Measurements from ENCODE around the gene FAM149A.

The FAM149A gene

DNA sequence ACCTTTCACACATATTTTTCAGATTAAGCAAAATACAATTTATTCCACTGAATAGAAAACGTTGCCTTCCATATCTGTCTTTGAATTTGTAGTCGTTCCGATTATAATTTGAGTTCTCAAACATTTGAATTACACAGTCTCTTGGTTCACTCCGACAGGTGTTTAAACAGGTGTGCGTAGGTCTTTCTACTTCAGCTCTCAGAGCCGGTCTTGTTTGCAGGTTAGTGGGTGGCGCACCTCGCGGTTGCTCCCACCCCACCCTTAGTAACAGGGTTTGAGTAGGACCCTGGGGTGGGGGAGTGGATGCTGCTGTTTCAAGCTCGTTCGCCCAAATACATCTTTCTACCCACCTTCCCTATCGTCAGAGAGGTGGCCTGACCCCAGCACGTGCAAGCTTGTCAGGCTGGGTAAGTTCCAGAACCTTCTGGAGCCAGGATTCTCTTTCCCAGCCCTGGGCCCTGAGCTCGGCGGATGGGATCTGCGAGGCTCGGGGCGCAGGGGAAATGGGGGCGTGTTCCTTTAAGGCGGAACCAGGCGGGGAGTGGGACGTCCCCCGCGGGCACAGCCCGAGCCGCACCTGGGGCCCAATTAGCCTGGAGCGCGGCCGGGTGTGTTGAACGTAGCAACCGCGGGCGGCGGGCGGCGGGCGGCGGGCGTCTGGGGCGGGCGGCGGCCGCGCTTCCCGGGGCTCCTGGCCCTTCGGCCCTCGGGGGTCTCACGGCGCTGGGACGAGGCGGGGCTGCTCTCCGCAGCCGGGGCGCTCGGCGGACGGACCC lies at the start of gene FAM149A:
FAM149A (plus strand) TSS at position 591 of the 776 bp plus-strand sequence.
- DNase-seq = peak; percentile 40

DNA sequence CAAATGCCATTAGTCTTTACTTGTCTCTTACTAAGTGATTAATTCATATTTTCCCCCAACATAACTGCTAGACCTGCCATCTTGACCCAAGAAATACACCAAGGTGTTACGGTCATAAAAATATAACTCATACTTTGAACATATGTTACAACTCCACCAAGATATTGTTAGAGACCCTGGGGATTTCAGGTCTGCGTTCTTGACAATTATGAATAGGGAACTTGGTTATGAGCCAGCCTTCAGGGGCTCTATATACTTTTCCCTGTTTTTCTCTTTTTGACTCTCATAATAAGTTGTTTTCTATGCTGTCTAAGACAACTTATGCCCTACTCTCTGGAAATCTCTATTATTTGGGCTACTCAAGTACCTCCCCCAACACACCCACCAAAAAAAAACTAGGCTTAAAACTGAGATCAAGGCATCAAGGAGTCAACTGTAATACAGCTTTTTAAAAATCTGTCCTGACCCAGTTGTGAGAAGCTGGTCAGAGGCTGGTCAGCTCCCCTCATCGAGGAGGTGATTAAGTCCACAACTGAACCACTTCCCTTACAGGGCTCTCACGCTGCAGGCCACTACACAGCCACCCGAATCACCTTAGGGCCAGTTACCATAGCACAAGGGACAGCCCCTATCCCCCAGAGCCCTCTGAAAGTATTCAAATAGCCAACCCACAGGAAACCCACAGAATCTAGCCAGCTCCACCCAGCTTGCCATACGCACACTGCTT lies 46.1 kb upstream of the FAM149A start:
- peak; percentile 31 for DNase-seq

DNA sequence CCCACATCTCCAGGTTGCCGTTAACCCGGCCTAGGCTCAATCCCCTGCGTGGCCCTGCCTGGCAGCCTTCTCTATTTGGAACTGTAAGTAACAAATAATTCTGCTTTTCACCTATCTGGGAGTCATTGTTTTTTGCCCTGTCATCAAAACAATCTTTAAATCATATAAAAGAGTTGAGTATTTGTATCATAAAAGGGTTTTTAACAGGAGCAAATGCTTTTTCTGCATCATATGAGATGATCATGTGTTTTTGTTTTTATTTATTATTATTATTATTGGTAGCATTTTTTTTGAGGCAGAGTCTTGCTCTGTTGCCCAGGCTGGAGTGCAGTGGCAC lies 45.6 kb upstream of the FAM149A start:
- DNase-seq = no peak

DNA sequence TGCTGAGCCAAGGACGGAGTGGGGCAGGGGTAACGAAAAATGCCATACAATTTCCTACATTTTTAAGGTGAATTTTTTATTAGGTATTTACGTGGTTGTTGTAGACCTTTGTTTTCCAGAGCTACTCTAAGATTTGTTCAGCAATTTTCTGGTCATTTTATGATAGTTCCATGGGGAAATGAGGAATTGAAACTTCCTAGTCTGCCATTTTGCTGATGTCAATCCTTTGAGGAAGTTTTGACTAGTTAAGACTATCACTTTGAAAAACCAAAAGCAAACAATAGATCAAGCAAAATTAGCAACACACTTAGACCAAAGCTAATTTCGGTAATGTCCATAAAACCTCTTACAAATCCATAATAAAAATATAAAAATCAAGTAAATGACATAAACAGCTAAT lies 42.6 kb upstream of the FAM149A start:
- no peak for DNase-seq

DNA sequence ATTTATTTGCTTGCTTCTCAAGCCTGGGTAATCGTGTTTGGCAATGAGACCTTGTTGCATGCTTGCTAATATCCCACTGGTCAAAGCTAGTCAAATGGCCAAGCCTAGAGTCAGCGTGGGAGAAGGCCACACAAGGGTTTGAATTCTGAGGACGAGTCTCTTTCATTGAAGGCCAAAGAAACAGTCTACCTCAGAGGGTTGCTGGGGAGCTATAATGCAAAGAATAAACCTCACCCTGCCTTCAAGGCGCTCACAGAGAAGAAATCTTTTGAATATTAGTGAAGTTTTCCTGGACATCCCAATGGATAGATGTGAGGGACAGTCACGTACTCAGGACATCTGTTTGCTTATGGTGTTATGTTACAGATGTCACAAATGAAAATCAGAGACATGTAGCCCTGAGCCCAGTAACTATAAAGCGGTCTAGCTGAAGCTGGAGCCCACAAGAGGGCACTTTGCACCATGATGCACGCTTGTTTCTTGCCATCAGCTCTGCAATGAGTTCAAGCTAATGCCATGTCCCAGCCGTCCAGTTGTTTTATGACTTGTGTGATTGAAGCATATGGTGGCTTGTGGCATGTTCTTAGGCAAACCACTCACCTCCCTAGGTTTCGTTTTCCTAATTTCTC lies 36.6 kb upstream of the FAM149A start:
- no peak for DNase-seq

DNA sequence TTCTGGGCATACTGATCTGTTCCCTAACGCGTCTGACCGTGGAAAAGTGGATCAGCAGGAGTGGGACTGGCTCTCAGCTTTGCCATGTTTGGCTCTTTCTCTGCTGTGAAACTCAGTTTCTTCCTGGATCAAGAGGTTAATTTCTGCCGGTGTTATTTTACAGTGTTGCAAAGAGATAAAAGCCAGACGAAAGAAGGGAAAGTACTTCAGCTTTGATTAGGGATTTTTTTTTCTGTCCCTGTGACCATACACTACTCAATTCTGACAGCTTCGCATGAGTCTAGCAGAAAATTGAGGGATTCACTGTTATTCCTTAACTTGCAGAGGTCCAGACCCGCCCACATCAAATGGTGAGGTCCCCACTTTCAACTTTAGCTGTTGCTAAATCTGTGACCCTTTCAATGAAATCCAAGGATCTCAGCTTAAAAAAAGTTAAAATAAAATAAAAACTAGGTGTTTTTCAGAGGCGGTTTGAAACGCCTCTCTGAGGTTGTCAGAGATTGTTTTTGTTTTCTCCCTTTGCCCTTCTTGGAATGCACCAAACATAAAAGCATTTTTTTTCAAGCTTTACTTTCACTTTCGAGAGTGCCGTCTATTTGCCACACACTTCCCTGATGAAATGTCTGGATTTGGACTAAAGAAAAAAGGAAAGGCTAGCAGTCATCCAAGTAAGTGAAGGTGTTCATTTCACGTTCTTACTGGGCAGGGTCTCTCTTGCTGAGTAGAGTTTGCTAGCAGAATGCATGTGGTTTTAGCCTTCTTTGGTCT lies 35.7 kb upstream of the FAM149A start, which contains the start of gene TLR3:
TLR3 (plus strand) TSS at position 576 of the 768 bp plus-strand sequence. CDS start 7,464 bp downstream, outside the sequence.
- no peak for DNase-seq

DNA sequence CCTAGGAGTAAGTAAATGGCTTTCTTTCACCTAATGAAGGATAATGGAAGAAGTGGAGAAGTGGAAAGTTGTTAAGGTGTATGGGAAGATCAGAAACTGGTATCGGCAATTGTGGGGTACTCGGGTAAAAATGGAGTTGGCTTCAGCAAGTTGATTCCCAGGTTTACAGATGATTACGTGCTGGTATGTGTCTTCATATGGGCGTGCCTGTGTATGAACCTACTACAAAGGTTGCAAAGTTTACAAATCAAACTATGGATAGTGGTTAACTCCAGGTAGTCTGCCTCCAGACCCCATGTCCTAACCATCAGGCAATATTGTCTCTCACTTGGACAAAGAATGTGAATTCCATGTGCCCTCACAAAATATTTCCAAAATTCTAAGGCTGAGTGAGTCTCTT lies 34.8 kb upstream of the FAM149A start:
- no peak for DNase-seq

DNA sequence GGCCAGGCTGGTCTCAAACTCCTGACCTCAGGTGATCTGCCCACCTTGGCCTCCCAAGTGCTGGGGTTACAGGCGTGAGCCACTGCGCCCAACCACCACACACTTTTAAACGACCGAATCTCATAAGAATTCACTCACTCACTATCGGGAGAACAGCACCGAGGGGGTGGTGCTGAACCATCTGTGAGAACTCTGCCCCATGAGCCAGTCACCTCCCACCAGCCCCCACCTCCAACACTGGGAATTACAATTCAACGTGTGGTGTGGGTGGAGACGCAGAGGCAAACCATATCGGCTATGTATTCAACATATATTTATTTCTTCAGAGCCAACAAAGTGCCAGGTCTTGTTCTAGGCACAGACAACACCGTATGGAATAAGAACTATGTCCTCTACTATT lies 32.0 kb upstream of the FAM149A start:
- no peak for DNase-seq

DNA sequence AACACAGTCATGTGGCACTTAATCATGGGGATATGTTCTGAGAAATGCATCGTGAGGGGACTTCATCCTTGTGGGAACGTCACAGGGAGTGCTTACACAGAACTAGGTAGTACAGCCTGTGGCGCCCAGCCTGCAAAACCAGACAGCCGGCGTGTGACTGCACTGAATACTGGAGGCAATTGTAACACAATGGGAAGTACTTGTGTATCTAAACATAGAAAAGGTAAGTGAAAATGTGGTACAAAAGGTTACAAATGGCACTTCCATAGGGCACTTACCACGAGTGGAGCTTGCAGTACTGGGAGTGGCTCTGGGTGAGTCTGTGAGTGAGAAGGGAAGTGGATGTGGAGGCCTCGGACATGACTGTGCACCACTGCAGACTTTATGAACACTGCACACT lies 30.3 kb upstream of the FAM149A start:
- no peak for DNase-seq

DNA sequence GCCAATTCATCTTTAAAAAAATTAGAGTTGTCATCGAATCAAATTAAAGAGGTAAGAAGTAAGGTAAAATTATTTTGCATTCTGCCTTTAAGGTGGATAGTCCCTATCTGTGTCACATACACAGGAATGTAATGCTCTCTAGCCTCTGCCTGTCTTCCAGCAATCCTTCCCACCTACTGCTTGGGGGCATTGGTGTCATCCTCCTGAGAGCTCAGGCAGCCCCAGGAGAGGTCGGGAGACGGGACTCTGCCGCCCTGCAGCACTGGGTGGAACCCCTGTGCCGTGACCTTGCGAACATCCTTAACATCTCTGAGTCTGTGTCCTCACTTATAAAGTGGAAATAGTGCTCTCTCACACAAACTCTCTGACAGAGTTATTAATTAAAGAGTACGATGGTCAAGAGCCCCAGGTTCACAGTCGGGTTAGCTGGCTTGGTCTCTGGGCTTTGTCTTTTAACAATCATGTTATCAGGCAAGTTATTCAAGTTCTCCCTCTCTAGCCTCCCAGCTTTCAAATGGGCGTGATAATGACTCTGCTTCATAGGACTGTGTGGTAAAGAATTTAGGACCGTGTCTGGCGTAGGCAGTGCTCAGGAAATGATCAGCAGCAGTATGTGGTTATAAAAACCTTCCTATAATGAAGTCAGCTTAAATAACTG lies 25.4 kb upstream of the FAM149A start:
- no peak for DNase-seq

DNA sequence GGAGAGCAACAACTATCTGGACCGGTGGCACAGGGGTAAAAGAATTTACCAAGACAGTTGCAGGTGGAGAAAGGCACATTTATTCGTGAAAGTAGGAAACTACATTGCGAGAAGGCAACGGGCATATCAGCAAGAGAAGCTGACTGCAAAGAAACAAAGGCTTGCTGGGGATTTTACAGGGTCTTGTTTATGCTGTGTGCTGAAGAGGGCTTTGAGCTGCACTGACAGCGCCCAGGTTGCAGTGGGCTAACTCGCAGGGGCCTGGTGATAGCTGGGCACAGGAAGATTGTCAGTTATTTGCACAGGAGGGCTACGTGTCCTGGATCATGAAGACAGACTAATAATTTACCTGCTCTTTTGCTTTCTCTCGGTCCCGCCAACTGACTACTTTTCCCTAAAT lies 24.8 kb upstream of the FAM149A start:
- no peak for DNase-seq

DNA sequence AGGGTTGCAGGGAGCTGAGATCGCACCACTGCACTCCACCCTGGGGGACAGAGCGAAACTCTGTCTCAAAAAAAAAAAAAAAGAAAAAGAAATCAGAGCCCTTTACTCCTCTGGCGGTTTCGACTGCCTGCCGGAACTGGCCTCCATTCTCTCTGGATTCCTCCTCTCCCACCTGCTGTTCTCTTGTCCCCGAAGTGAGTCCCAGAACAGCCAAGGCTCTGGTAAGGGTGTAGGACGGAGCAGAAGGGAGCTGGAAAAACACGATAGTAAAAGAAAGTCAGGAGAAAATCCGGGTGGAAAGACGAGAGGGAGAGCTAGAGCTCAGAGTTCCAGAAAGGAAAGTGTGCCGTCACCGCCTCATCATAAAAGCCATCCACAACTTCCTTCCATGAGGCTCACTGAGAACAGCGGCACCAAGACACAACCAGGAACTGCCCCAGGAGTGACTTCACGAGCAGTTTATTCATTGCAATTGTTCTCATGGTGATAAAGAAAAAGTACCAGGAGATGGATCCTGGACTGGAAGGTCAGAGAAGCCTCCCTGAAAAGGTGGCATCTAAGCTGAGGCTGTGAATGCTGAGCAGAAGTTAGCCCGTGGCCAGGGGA lies 23.2 kb upstream of the FAM149A start:
- DNase-seq = no peak

DNA sequence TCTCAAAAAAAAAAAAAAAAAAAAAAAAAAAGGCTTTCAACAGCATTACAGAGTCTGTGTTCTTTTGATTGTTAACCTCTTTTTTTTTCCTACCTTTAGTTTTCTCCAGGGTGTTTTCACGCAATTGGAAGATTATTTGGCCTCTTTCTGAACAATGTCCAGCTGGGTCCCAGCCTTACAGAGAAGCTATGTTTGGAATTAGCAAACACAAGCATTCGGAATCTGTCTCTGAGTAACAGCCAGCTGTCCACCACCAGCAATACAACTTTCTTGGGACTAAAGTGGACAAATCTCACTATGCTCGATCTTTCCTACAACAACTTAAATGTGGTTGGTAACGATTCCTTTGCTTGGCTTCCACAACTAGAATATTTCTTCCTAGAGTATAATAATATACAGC lies 22.3 kb upstream of the FAM149A start:
- no peak for DNase-seq

DNA sequence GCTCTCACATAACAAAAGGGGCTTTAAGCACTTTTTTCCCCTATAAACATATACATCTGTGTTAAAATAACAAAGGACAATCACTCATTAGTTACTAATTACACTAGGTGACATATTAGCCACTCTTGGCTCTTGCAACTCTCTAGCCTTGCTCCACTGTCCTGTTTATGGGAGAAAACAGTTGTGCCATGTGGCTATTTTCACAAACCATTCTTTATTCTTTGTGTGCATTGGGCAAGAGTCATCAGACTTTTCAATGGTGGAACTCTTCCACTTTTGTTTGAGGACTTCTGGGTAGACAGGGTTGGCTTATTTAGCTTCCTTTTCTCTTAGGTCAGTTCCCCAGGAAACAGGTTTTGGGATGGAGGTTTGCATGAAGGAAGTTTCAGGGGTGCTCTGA lies 16.0 kb upstream of the FAM149A start:
- no peak for DNase-seq

DNA sequence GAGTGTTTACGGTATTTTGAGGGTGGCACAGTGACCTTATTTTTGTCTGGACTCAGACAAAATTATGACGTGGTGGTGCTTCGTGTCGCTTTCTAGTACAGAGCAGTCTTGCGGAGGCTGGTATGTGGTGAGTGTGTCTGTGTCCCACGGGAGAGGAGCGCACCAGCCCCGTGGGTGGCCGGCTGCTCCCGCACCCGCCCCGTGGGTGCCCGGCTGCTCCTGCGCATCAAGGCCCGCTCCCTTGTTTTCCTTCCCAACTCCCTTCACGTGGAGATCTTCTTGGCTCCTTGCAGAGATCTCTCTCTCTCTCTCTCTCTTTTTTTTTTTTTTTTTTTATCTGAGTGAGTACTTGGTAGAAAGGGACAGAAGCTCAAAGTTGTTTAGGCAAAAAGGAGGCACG lies 12.2 kb upstream of the FAM149A start:
- no peak for DNase-seq

DNA sequence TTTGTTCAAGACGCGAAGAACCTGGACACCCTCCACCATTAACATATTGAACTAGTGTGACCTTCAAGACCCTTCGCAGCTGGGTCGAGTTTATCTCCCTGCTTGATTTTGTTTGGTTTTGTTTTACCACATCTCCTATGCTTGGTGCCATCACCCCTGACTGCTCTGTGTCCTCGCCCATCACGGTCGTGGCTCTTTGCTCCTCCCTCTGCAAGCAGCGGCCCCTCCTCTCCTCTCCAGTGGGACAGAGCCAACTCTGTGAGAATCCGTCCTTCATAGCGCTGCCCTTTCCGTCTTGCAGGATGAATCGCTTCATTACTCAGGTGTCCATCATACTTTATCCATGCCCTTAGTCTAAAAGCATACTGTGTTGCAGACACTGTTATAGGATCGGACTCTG lies 9.1 kb upstream of the FAM149A start:
- DNase-seq = no peak

DNA sequence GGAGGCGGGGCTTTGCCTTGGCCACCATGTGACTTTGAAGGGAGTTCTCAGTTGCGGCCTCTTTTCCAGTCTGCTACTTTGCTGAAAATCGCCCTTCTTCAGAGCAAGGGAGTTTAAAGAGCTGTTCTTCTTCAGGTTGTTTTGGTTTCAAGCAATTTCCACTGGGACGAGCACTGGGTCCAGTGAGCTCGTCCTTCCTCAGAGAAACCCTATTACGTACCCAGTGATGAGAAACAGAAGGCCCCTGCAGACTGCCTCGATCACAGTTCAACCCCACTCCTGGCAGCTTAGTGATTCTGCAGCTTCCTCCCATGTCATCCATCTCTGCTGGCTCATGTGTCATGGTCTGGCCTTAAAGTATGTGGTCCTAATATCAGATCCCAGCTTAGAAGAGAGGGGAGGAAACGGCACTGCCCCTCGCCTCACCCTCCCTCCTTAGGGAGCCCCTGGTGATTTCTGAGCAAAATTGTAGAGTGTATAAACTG lies 7.8 kb upstream of the FAM149A start:
- no peak for DNase-seq

DNA sequence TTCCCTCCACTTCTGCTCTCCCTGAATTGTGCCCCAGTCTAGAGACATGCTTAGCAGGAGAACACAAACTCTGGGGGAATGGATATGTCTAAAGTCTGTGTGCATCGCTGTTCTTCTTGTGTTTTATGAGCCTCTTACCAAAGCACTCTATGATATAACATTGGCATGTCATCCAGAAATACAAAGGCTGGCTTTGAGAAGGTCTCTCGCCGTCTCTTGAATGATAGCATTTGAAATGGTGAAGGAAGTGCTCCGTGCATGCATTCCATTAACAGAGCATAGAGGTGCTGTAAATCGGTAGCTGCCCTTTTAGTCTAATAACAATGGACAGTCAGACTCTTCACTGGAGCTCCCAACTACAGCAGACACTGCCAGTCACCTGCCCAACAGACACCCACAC lies 7.1 kb upstream of the FAM149A start:
- DNase-seq = no peak

DNA sequence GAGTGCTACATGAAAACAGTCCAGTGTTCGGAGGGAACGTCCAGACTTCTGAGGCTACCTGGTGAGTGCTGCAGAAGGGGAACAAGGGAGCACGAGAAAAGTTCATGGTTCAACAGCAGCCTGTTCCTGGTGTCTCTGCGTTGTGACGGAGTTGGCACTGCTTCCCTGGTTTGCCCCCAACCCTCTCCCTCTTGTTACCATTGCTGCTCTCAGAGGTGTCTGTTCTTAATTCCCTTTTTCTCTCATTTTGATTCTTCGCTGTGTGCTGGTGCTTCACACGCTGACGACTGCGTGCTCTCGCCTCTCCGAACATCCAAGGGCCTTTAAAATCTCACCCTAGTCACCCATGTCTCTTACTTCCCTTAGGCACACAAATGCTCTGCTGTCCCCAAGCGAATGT lies 1.6 kb upstream of the FAM149A start:
- DNase-seq = no peak

DNA sequence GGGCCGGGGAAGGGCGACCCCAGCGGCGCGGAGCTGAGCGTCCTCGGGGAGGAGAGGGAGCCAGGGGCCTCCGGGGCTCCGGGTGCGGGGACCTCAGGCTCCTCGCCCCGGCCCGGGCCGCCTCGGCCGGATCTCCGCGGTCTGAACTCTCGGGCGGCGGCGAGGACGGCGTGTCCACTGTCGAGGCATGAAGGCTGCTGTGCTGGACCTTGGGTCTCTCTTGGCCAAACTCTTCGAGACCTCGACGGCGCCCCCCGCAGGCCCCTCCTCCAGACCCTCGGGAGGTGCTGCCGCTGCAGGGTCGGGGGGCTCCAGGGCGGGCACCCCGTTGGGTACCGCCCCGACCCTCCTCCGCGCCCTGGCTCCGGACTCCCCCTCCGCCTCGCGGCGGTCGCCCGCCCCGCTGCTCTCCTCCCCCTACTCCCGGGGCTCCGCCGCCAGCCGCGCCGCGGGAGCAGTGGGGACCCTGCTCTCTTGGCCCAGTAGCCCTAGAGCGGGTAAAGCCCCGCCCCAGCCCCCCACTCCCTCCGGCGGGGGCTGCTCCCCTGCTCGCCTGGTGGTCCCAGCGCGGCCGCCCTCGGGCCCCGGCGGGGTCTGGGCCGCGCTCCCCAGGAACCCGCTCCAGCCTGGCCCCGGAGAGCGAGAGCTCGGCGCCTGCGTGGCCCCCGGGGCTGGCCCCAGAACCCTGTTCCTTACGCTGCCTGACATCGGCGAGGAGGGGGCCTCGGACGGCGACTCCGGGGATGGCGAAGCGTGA lies 564 bp downstream of the FAM149A start:
- peak; percentile 31 for DNase-seq

DNA sequence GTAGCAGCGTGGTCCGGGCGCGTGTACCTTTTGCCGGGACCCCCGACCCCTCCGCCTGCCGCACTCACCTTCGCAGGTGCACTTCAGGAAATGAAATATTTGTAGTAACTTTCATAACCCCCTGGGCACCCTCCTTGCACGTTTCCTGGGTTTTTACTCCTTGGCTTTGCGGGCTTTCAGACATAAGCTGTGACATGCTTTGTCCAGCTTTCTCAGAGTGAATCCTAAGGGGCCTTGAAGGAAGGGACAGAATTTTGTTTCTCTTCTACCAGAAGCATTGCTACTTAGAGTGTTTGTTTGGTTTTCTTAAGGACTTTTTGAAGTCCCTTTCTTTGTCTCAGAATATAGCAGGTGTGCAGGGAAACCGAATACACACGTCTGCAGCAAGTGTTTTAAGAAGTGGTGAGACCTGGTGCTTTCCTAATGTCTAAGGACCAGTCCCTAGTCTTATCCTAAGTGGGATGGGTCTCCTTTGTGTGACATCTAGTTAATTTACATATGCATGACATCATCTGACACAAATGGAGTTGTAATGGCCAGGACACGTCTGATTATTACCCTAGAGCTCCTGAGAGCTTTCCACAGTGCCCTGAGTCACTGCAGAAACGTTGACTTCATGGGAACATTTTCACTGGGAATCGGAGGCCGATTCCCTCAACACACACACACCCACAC lies 1.3 kb downstream of the FAM149A start:
- no peak for DNase-seq
